Lung microvascular endothelial cell (primary cell): ENCODE results near the gene RAB25. TPM values are rescaled to one million over a fixed set of nuclear protein-coding genes. Genes with fewer than 3 reads are reported as not detected.

Experiments
- DNase-seq, 2 donors: peaks; one replicate each; pipeline versions ENCODE4 v3.0.0 to v3.0.0-alpha.2; 2010; ENCODE audit warnings: low read depth in 2 of 2
- total RNA-seq: library from RNA; depleted of rRNA; stranded (reverse); fragments of >200 nt; gene quantifications from 2 replicates; pipeline ENCODE4 v1.2.1, GENCODE V29; 2014

Gene RAB25
- total RNA-seq, 1 donor from 2014 or later: not detected

GRCh38 chr1:156100205-156100995, 39.4 kb downstream of the RAB25 start:
- no peak for DNase-seq

GRCh38 chr1:156101880-156102279, 40.9 kb downstream of the RAB25 start:
- peak in 1 of 2 donors; percentile 40 for DNase-seq

- peak; percentile 83 to 85 for DNase-seq
Measured at GRCh38 chr1:156102633-156103511, 41.9 kb downstream of the RAB25 start.

- peak; percentile 60 to 86 for DNase-seq
Measured at GRCh38 chr1:156103521-156103947, 42.6 kb downstream of the RAB25 start.

- DNase-seq: peak; percentile 89 to 96
Measured at GRCh38 chr1:156104065-156104810, 43.3 kb downstream of the RAB25 start.

- peak; percentile 32 to 68 for DNase-seq
Measured at GRCh38 chr1:156104861-156105832, 44.2 kb downstream of the RAB25 start.

- no peak for DNase-seq
Measured at GRCh38 chr1:156106624-156107488, 45.9 kb downstream of the RAB25 start.

- DNase-seq: no peak
Measured at GRCh38 chr1:156108057-156108456, 47.1 kb downstream of the RAB25 start.

- no peak for DNase-seq
Measured at GRCh38 chr1:156108664-156109241, 47.8 kb downstream of the RAB25 start.

- DNase-seq: no peak
Measured at GRCh38 chr1:156110252-156110651, 49.3 kb downstream of the RAB25 start.

- no peak for DNase-seq
Measured at GRCh38 chr1:156111355-156111962, 50.5 kb downstream of the RAB25 start.

- no peak for DNase-seq
Measured at GRCh38 chr1:156112276-156113137, 51.5 kb downstream of the RAB25 start.

- no peak for DNase-seq
Measured at GRCh38 chr1:156113282-156113950, 52.5 kb downstream of the RAB25 start.

- DNase-seq: peak; percentile 94
Measured at GRCh38 chr1:156114101-156114918, 53.4 kb downstream of the RAB25 start, which contains the start of gene LMNA. LMNA (plus strand) TSS chr1:156114711; CDS start chr1:156114919, 208 bp downstream.

- peak; percentile 39 to 41 for DNase-seq
Measured at GRCh38 chr1:156114919-156115513, 54.1 kb downstream of the RAB25 start.
